ENCODE measurements around the gene CAMTA1. TPM values are rescaled to one million over a fixed set of nuclear protein-coding genes. Genes with fewer than 3 reads are reported as not detected.

The CAMTA1 gene
- total RNA-seq, 1 experiment from 2014 or later, result 60.0 TPM

DNA sequence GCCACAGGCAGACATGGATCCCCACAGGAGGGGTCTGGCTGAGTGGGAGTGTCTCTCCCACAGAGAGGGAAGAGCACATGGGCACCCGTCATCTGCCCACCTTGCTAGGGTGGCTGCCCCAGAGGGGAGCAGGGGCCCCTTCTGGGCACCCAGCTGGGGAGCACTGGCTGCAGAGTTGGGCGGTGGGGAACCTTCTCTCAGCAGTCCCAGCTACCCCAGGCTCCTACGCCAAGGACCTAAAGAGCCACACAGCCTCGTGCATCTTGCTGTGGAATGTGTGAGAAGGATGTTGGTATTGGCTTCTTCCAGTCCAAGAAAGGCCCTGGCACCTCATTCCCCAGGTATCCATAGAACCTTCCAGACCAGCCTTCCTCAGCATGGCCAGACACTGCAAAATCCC is 735.2 kb downstream of the CAMTA1 start:
- Histone ChIP-seq H3K9me3 (no peaks in the 10 kb centered on the region), H3K4me1 (no peaks in the 10 kb centered on the region), H3K4me3 (ENCODE audit: low read depth, low read length) (no peak overlapping the region), H3K27me3 (replicated peaks; ENCODE audit: control insufficient read depth, insufficient read depth, low read length) (no peaks in the 10 kb centered on the region), H3K36me3 (ENCODE audit: control insufficient read depth, insufficient read depth, low read length) (no peaks in the 10 kb centered on the region)
- no peak overlapping the region for H3K27ac Mint-ChIP-seq (ENCODE audit: unreplicated experiment)
- ChIA-PET POLR2A (no interaction called here), CTCF (no interaction called here)
- intact Hi-C loops (cut with micrococcal nuclease; ENCODE audit: unreplicated experiment), result no loop called here
- H3K36me3 Mint-ChIP-seq (ENCODE audit: insufficient read depth, unreplicated experiment), result peaks cover 6% of the 10 kb centered on the region
- BruUV-seq (replicated peaks), result no TSS peak
- no peaks in the 10 kb centered on the region for H3K9me3 Mint-ChIP-seq (ENCODE audit: unreplicated experiment)
- TF ChIP-seq, protein P1, sequence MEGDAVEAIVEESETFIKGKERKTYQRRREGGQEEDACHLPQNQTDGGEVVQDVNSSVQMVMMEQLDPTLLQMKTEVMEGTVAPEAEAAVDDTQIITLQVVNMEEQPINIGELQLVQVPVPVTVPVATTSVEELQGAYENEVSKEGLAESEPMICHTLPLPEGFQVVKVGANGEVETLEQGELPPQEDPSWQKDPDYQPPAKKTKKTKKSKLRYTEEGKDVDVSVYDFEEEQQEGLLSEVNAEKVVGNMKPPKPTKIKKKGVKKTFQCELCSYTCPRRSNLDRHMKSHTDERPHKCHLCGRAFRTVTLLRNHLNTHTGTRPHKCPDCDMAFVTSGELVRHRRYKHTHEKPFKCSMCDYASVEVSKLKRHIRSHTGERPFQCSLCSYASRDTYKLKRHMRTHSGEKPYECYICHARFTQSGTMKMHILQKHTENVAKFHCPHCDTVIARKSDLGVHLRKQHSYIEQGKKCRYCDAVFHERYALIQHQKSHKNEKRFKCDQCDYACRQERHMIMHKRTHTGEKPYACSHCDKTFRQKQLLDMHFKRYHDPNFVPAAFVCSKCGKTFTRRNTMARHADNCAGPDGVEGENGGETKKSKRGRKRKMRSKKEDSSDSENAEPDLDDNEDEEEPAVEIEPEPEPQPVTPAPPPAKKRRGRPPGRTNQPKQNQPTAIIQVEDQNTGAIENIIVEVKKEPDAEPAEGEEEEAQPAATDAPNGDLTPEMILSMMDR (IDR thresholded peaks at IDR 0.05; ENCODE audit: insufficient read depth in 1 of 2, low read depth in 1 of 2, low read length in 1 of 2, severe bottlenecking in 1 of 2, unreplicated experiment in 1 of 2), result no peak
- no peak overlapping the region for H3K4me3 Mint-ChIP-seq (ENCODE audit: unreplicated experiment)
- H3K27me3 Mint-ChIP-seq (ENCODE audit: insufficient read depth, unreplicated experiment), result peaks cover 7% of the 10 kb centered on the region
- H3K4me1 Mint-ChIP-seq (ENCODE audit: low read depth, unreplicated experiment), result no peaks in the 10 kb centered on the region
- peak in 1 of 2 experiments; percentile 13 for DNase-seq

DNA sequence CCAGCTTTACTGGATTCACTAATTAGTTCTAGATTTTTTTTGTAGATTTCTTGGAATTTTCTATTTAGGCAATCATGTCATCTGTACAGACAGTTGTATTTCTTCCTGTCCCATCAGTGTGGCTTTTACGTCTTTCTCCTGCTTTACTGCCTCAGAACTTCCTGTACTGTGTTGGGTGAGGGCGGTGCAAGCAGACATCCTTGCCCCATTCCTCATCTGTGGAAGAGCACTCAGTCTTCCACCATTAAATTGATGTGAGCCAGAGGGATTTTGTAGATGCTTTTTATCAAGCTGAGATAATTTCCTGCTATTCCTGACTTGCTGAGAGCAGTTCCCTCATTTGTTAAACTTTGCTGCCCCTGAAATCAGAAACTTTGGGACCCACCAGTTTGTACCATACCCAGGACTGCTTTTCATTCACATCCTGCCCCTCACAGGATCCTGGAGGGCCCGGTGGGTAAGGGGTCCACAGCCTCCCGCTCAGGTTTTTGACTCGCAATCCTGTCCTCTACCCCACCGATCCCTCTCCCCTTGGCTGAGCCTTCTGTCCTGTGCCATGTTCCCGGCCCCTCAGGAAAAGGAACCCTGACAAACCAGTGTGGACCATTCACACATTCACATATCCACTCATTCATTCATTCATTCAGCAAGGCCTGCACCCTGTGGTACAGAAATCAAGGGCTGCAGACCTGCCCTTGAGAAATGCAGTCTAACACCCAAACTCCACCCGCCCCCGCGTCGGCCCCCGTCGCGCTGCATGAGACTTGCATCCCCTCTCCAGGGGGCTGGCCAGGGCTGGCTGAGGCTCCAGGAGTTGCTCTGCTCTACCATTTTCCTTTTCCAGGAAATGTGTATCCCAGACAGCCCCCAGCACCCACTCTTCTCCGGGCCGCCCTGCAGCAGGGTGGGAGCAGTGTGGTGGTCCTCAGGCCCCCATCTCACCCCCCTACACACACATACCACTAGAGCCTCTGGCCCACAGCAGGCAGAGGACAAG is 739.4 kb downstream of the CAMTA1 start:
- ChIA-PET POLR2A (no interaction called here), CTCF (no interaction called here)
- H3K36me3 ChIP-seq (ENCODE audit: control insufficient read depth, insufficient read depth, low read length), result no peaks in the 10 kb centered on the region
- intact Hi-C loops (cut with micrococcal nuclease; ENCODE audit: unreplicated experiment), result no loop called here
- no peaks in the 10 kb centered on the region for H3K27me3 ChIP-seq (replicated peaks; ENCODE audit: control insufficient read depth, insufficient read depth, low read length)
- BruUV-seq (replicated peaks), result no TSS peak
- Mint-ChIP-seq H3K27me3 (ENCODE audit: insufficient read depth, unreplicated experiment) (peaks cover 7% of the 10 kb centered on the region), H3K36me3 (ENCODE audit: insufficient read depth, unreplicated experiment) (peaks cover 6% of the 10 kb centered on the region), H3K27ac (ENCODE audit: unreplicated experiment) (no peak overlapping the region), H3K4me1 (ENCODE audit: low read depth, unreplicated experiment) (no peaks in the 10 kb centered on the region), H3K9me3 (ENCODE audit: unreplicated experiment) (no peaks in the 10 kb centered on the region), H3K4me3 (ENCODE audit: unreplicated experiment) (no peak overlapping the region)
- TF ChIP-seq, protein P1 (IDR thresholded peaks at IDR 0.05; ENCODE audit: insufficient read depth in 1 of 2, low read depth in 1 of 2, low read length in 1 of 2, severe bottlenecking in 1 of 2, unreplicated experiment in 1 of 2), result no peak
- DNase-seq, result no peak
- H3K9me3 ChIP-seq, result no peaks in the 10 kb centered on the region
- H3K4me3 ChIP-seq (ENCODE audit: low read depth, low read length), result no peak overlapping the region
- H3K4me1 ChIP-seq, result no peaks in the 10 kb centered on the region

DNA sequence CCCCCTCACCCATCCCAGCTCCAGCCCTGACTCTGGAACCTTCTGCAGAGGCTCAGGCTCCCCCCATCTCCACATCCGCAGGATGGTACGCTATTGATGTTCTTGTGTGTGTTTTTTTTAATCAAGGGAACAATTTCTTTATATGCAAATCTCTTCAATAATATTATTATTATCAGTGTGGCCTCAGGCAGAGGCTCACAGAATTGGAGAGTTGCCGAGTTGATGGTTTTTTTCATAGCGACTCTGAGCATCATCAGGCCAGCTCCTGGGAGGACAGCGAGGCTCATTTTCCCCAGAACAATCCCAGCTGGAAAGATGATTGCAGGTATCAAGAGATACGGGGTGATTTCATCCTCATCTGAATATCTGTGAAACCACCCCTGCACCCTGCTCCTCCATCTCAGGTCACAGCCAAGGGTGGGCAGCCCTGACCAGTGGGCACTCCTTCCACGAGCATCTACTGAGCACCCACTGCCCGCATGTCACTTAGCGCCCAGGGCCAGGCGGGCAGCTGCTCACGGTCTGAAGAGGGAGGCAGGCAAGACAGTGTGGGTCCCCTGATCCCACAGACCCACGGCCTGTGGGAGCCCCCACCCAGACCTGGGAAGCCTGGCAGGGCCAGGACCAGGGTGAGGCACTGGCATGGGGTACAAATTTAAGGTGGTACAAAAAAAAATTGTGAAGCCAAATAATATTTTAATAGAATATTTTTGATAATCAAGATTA is 740.2 kb downstream of the CAMTA1 start:
- no peaks in the 10 kb centered on the region for H3K9me3 Mint-ChIP-seq (ENCODE audit: unreplicated experiment)
- Histone ChIP-seq H3K27me3 (replicated peaks; ENCODE audit: control insufficient read depth, insufficient read depth, low read length) (no peaks in the 10 kb centered on the region), H3K9me3 (no peaks in the 10 kb centered on the region), H3K4me3 (ENCODE audit: low read depth, low read length) (no peak overlapping the region), H3K4me1 (no peaks in the 10 kb centered on the region), H3K36me3 (ENCODE audit: control insufficient read depth, insufficient read depth, low read length) (no peaks in the 10 kb centered on the region)
- TF ChIP-seq, protein P1 (IDR thresholded peaks at IDR 0.05; ENCODE audit: insufficient read depth in 1 of 2, low read depth in 1 of 2, low read length in 1 of 2, severe bottlenecking in 1 of 2, unreplicated experiment in 1 of 2), result no peak
- no peak overlapping the region for H3K27ac Mint-ChIP-seq (ENCODE audit: unreplicated experiment)
- peaks cover 5% of the 10 kb centered on the region for H3K36me3 Mint-ChIP-seq (ENCODE audit: insufficient read depth, unreplicated experiment)
- intact Hi-C loops (cut with micrococcal nuclease; ENCODE audit: unreplicated experiment), result no loop called here
- ChIA-PET CTCF (no interaction called here), POLR2A (no interaction called here)
- H3K4me1 Mint-ChIP-seq (ENCODE audit: low read depth, unreplicated experiment), result no peaks in the 10 kb centered on the region
- no TSS peak for BruUV-seq (replicated peaks)
- H3K27me3 Mint-ChIP-seq (ENCODE audit: insufficient read depth, unreplicated experiment), result peaks cover 5% of the 10 kb centered on the region
- DNase-seq, result no peak
- H3K4me3 Mint-ChIP-seq (ENCODE audit: unreplicated experiment), result no peak overlapping the region
